Esophagus mucosa (tissue), 1 donor: ENCODE measurements around the gene NFATC3. TPM values are rescaled to one million over a fixed set of nuclear protein-coding genes. Genes with fewer than 3 reads are reported as not detected.
"Not testable (repeated sequence)": the region's sequence is repeated elsewhere in the genome, so short reads cannot be mapped to it uniquely, and the experiment has no call there.

Experiments
- ATAC-seq: fragments of 200-7000 bp; cut with Tn5 transposase; one replicate; pipeline ENCODE4 v1.9.1; 2020
- total RNA-seq: library from RNA; stranded (reverse); gene quantifications from one replicate; pipeline ENCODE4 v1.2.4, GENCODE V29; 2023
- donor health status: DM: yes; HTN: yes; CAD: no.

Gene NFATC3
- total RNA-seq, 1 donor from 2014 or later, result 17.6 TPM

GRCh38 chr16:68120496-68120895 lies 35.3 kb downstream of the NFATC3 start:
- not testable (repeated sequence) for ATAC-seq

DNA sequence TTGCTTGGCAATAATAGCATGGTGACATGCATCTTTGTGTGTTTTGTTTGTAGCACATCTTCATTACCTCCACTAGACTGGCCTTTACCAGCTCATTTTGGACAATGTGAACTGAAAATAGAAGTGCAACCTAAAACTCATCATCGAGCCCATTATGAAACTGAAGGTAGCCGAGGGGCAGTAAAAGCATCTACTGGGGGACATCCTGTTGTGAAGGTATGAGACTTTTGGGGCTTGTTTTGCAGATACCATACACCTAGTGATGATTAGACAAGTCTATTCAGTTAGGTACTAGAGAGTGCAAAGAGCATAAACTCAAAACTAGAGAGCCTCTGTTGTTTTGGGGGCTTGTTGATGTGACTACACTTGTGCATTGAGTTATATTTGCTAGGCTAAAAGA lies 41.2 kb downstream of the NFATC3 start:
- no peak for ATAC-seq

GRCh38 chr16:68128577-68129305 lies 43.6 kb downstream of the NFATC3 start:
- ATAC-seq, result no peak

DNA sequence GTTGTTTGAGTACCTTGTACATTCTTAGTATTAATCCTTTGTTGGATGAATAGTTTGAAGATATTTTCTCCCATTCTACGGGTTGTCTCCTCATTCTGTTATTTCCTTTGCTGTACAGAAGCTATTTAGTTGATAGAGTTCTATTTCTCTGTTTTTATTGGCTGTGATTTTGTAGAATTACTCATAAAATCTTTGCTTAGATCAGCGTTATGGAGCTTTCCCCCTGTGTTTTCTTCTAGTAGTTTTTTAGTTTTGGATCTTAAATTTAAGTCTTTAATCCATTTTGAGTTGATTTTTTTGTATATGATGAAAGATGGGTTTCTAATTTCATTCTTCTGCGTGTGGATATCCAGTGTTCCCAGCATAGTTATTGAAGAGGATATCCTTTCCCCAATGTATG lies 45.4 kb downstream of the NFATC3 start:
- no peak for ATAC-seq

DNA sequence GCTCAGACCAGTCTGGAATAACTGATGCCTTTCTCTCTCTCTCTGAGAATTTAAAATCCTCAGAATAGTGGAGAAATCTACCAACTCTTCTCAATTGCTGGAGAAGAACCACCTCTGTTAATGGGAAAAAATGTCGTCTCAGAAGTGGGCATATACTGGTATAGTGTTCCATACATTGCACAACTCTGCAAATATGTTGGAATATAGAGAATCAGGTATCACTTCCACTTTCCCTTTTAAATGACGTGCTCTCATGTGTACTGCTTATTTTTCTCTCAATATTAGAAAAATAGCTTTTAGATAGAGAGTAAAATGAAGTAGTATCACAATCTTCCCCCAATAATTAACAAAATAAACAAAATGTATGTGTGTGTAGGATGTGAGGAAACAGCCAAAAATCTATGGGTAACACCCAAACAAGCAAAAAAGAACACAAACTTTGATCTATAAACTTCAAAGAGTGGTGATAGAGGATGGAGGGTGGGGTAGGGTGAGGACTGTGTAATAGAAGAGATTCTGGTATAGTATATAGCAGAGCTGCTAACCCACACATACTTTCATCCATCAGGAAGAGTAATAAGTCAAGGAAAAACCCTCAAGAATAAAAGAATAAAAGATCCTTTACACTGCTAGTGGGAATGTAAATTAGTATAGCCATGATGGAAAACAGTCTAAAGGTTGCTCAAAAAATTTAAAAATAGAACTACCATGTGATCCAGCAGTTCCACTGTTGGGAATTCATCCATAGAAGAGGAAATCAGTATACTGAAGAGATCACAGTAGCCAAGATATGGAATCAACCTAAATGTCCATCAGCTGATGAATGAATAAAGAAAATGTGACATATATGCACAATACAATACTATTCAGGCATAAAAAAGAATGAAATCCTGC lies 46.9 kb downstream of the NFATC3 start:
- ATAC-seq, result no peak

DNA sequence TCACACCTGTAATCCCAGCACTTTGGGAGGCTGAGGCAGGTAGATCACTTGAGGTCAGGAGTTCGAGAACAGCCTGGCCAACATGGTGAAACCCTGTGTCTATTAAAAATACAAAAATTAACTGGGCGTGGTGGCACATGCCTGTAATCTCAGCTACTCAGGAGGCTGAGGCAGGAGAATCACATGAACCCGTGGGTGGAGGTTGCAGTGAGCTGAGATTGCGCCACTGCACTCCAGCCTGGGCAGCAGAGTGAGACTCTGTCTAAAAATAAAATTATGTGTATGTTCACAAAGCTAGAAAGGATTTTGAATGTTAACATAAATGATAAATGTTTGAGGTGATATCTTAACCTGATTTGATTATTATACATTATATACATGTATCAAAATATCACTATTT lies 47.8 kb downstream of the NFATC3 start:
- not testable (repeated sequence) for ATAC-seq

- no peak for ATAC-seq
Observed at GRCh38 chr16:68134644-68135043, 49.5 kb downstream of the NFATC3 start.

DNA sequence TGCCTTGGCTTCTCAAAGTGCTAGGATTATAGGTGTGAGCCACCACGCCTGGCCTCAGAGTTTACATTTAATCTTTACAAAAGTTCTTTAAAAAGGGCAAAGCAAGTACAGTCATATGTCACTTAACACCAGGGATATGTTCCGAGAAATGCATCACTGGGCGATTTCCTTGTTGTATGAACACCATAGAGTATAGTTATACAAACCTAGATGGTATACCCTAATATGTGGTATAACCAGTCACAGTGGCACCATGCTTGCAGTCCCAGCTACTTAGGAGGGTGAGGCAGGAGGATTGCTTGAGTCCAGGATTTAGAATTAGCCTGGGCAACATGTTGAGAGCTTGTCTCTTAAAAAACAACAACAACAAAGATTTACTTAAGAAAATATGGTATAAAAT lies 51.3 kb downstream of the NFATC3 start:
- peak; percentile 93 for ATAC-seq

GRCh38 chr16:68144008-68144407 lies 58.8 kb downstream of the NFATC3 start:
- ATAC-seq, result no peak

GRCh38 chr16:68146585-68146984 lies 61.4 kb downstream of the NFATC3 start:
- no peak for ATAC-seq

GRCh38 chr16:68147444-68147843 lies 62.3 kb downstream of the NFATC3 start:
- no peak for ATAC-seq

- no peak for ATAC-seq
Observed at GRCh38 chr16:68149596-68149995, 64.4 kb downstream of the NFATC3 start.

DNA sequence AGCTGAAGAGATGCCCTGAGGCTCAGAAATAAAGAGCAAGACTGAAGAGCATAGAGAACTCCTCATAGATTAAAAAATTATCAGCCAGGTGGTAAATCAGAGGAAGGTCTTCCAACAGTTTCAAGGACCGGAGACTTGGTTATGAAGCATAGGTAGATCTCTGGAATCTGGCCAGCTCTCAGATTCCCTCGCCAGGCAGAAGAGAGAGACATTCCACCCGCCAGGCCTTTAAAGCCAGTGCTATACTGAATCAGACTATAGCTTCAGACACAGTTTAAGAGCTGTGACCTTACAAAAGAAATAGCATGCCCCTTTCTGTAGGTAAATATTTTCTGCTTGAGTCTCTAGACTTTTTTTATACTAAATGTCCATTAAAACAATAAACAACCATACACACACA lies 70.3 kb downstream of the NFATC3 start:
- ATAC-seq, result no peak

GRCh38 chr16:68162413-68162812 lies 77.2 kb downstream of the NFATC3 start:
- no peak for ATAC-seq

- not testable (repeated sequence) for ATAC-seq
Observed at GRCh38 chr16:68163275-68163674, 78.1 kb downstream of the NFATC3 start.

- ATAC-seq, result no peak
Observed at GRCh38 chr16:68166264-68166663, 81.1 kb downstream of the NFATC3 start.

- ATAC-seq, result no peak
Observed at GRCh38 chr16:68179196-68179795, 94.1 kb downstream of the NFATC3 start.

GRCh38 chr16:68179855-68180254 lies 94.7 kb downstream of the NFATC3 start:
- no peak for ATAC-seq

GRCh38 chr16:68183046-68183445 lies 97.9 kb downstream of the NFATC3 start:
- no peak for ATAC-seq

DNA sequence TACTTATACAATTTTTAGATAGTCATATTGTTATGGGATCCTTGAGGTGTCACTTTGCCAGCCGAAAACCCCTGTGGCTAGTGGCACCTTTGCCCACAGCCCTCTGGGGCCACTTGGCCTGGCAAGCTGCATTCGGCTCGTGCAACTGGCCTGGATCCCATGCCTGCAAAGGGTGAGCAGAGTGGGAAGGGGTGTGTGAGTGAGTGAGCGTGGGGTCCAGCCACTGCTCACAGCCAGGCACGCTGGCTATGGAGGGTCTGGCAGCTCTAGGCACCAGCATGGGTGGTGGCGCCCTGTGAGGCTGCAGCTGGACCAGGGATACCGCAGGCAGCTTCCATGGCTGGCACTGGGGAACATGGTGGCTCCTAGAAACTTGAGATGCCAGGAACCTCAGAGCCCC lies 101.7 kb downstream of the NFATC3 start:
- ATAC-seq, result no peak

GRCh38 chr16:68187505-68187904 lies 102.3 kb downstream of the NFATC3 start:
- no peak for ATAC-seq

DNA sequence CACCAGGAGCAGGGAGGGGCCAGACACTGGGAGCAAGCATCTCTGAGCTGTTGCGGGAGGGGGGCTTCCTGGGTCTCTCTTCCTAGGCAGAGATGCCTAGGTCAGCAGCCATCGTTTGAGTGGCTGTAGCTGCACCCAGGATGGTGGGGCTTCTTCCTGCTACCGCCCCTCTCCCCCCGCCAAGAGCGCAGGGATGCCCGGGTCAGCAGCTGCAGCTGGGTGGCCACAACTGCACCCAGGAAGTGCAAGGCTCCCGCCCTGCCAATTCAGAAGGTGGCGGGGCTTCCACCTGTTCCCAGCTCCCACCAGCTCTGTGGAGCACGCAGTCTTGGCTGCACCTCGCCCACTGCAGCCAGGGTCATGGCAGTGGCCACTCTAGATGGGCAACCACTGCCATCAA lies 103.0 kb downstream of the NFATC3 start:
- ATAC-seq, result no peak

DNA sequence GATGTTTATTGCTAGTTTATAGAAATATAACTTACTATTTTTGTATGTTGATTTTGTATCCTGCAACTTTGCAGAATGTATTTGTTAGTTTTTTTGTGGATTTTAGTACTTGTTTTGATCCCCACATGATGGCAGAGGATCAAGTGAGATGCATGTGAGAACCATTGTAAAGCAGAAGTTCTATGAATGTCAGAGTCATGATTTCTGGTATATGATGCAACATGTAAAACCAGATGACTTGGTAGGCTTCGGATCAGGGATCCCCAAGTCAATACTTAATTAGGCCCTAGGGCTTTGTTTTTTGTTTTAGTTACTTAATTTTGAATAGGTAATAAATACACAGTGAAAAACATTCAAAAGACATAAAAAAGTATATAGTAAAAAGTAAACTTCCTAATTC lies 104.9 kb downstream of the NFATC3 start:
- no peak for ATAC-seq
